ENCODE results near the gene TSPAN31.
A peak's percentile ranks its signal among the peaks of the same experiment; 100 is the strongest.

TSPAN31 gene

GRCh38 chr12:57755194-57755453, 10.3 kb downstream of the TSPAN31 start:
- Histone ChIP-seq H3K4me2 (ENCODE audit: low read length) (peak overlapping the region; percentile 24), H3K4me1 (peaks cover 9% of the 10 kb centered on the region), H3K79me2 (peaks cover 5% of the 10 kb centered on the region), H2AFZ (peak overlapping the region; percentile 36), H3K9ac (no peak overlapping the region), H3K4me3 (ENCODE audit: low read depth, low read length) (peak overlapping the region; percentile 33), H3K27ac (no peak overlapping the region), H3K9me3 (ENCODE audit: control insufficient read depth, low read length) (no peaks in the 10 kb centered on the region), H3K36me3 (ENCODE audit: control insufficient read depth, insufficient read depth, low read length) (no peaks in the 10 kb centered on the region), H3K27me3 (ENCODE audit: control insufficient read depth, insufficient read depth, low read length) (no peaks in the 10 kb centered on the region)
- no peak for TF ChIP-seq CTCF (IDR thresholded peaks at IDR 0.05)

- no peaks in the 10 kb centered on the region for H3K9me3 ChIP-seq (ENCODE audit: control insufficient read depth, low read length)
- peak overlapping the region; percentile 43 for H2AFZ ChIP-seq
- no peaks in the 10 kb centered on the region for H3K36me3 ChIP-seq (ENCODE audit: control insufficient read depth, insufficient read depth, low read length)
- no peak for TF ChIP-seq CTCF (IDR thresholded peaks at IDR 0.05)
- H3K4me3 ChIP-seq (ENCODE audit: low read depth, low read length), result peak overlapping the region; percentile 59
- peaks cover 5% of the 10 kb centered on the region for H3K79me2 ChIP-seq
- H3K27me3 ChIP-seq (ENCODE audit: control insufficient read depth, insufficient read depth, low read length), result no peaks in the 10 kb centered on the region
- no peak overlapping the region for H3K9ac ChIP-seq
- H3K27ac ChIP-seq, result no peak overlapping the region
- peak overlapping the region; percentile 77 for H3K4me2 ChIP-seq (ENCODE audit: low read length)
- H3K4me1 ChIP-seq, result peaks cover 9% of the 10 kb centered on the region
Measured at GRCh38 chr12:57755454-57756372, 10.9 kb downstream of the TSPAN31 start.

GRCh38 chr12:57756406-57757341, 11.8 kb downstream of the TSPAN31 start:
- H3K4me2 ChIP-seq (ENCODE audit: low read length), result no peak overlapping the region
- H3K9ac ChIP-seq, result no peak overlapping the region
- H3K27ac ChIP-seq, result no peak overlapping the region
- peaks cover 5% of the 10 kb centered on the region for H3K79me2 ChIP-seq
- H3K4me3 ChIP-seq (ENCODE audit: low read depth, low read length), result peak overlapping the region; percentile 59
- H3K9me3 ChIP-seq (ENCODE audit: control insufficient read depth, low read length), result no peaks in the 10 kb centered on the region
- no peaks in the 10 kb centered on the region for H3K27me3 ChIP-seq (ENCODE audit: control insufficient read depth, insufficient read depth, low read length)
- peaks cover 5% of the 10 kb centered on the region for H3K4me1 ChIP-seq
- H2AFZ ChIP-seq, result no peak overlapping the region
- no peak for TF ChIP-seq CTCF (IDR thresholded peaks at IDR 0.05)
- H3K36me3 ChIP-seq (ENCODE audit: control insufficient read depth, insufficient read depth, low read length), result no peaks in the 10 kb centered on the region

GRCh38 chr12:57757771-57758170, 12.9 kb downstream of the TSPAN31 start:
- no peak overlapping the region for H3K9ac ChIP-seq
- no peaks in the 10 kb centered on the region for H3K36me3 ChIP-seq (ENCODE audit: control insufficient read depth, insufficient read depth, low read length)
- H3K27me3 ChIP-seq (ENCODE audit: control insufficient read depth, insufficient read depth, low read length), result no peaks in the 10 kb centered on the region
- peaks cover 5% of the 10 kb centered on the region for H3K79me2 ChIP-seq
- no peak for TF ChIP-seq CTCF (IDR thresholded peaks at IDR 0.05)
- no peak overlapping the region for H3K27ac ChIP-seq
- H3K9me3 ChIP-seq (ENCODE audit: control insufficient read depth, low read length), result no peaks in the 10 kb centered on the region
- H3K4me1 ChIP-seq, result peaks cover 4% of the 10 kb centered on the region
- no peak overlapping the region for H2AFZ ChIP-seq
- no peak overlapping the region for H3K4me2 ChIP-seq (ENCODE audit: low read length)
- H3K4me3 ChIP-seq (ENCODE audit: low read depth, low read length), result no peak overlapping the region
